B cell (primary cell): ENCODE data around the gene SCARB1. TPM values are rescaled to one million over a fixed set of nuclear protein-coding genes. Genes with fewer than 3 reads are reported as not detected.

Experiments used
- ATAC-seq: fragments of 200-7000 bp; cut with Tn5 transposase; one replicate; pipeline ENCODE4 v1.10.0; 2021; ENCODE audit warnings: low read depth, mild to moderate bottlenecking, moderate number of reproducible peaks, moderate library complexity
- CTCF ChIA-PET: fragments of 350-600 bp; sonication (Branson Sonifier 250); formaldehyde crosslinking; loops from one replicate; lab custom pipeline; 2021; ENCODE audit warnings: antibody characterized with exemption, inconsistent platforms; lab: Charles Lee
- POLR2A ChIA-PET: fragments of 350-600 bp; sonication (Branson Sonifier 250); formaldehyde crosslinking; loops from one replicate; lab custom pipeline; 2021; ENCODE audit warnings: antibody characterized with exemption; lab: Charles Lee
- DNase-seq: peaks from one replicate; pipeline ENCODE4 v3.0.0; 2013
- H2AFZ ChIP-seq: 2 replicates; pipeline ENCODE4 v1.6.1; 2012; ENCODE audit warnings: mild to moderate bottlenecking, low read depth, low read length; ENCODE audit not compliant: insufficient read depth, poor library complexity, severe bottlenecking
- H3K27ac ChIP-seq, 2 donors: 1 replicate in 1 of 2; 2 replicates in 1 of 2; pipeline ENCODE4 v1.5.1; 2012 to 2013; ENCODE audit warnings: low read length in 2 of 2, mild to moderate bottlenecking in 2 of 2, moderate library complexity in 1 of 2
- H3K27me3 ChIP-seq, 4 experiments: fragments of 200-600 bp in 1 of 4; sonication (generic) in 1 of 4; replicated peaks in 1 of 4; 1 replicate in 2 of 4; 2 replicates in 2 of 4; pipeline versions ENCODE4 v1.6.1 to v1.7.0; 2013 to 2016; ENCODE audit warnings: low read length in 3 of 4, mild to moderate bottlenecking in 2 of 4, mixed read lengths in 1 of 4, moderate library complexity in 1 of 4; ENCODE audit not compliant: insufficient read depth in 4 of 4, control insufficient read depth in 3 of 4; ENCODE audit errors: control extremely low read depth in 1 of 4
- H3K36me3 ChIP-seq, 2 experiments: replicated peaks in 1 of 2; 1 replicate in 1 of 2; 2 replicates in 1 of 2; pipeline versions ENCODE4 v1.6.1 to v1.7.1; 2013; ENCODE audit warnings: low read length in 1 of 2; ENCODE audit not compliant: insufficient read depth in 2 of 2, control insufficient read depth in 1 of 2; ENCODE audit errors: control extremely low read depth in 1 of 2, extremely low read depth in 1 of 2
- H3K4me1 ChIP-seq, 2 donors: fragments of 200-600 bp in 1 of 2; sonication (generic) in 1 of 2; 1 replicate in 1 of 2; 2 replicates in 1 of 2; pipeline versions ENCODE4 v1.5.1 to v1.6.1; 2013 to 2017; ENCODE audit warnings: low read length in 2 of 2; ENCODE audit not compliant: control insufficient read depth in 2 of 2, insufficient read depth in 2 of 2
- H3K4me2 ChIP-seq: replicated peaks from 2 replicates; pipeline ENCODE3; 2012; ENCODE audit warnings: mild to moderate bottlenecking, low read depth, low read length; ENCODE audit not compliant: poor library complexity, severe bottlenecking
- H3K4me3 ChIP-seq, 5 experiments: fragments of 200-600 bp in 1 of 5; sonication (generic) in 1 of 5; 1 replicate in 3 of 5; 2 replicates in 2 of 5; pipeline versions ENCODE4 v1.5.1 to v1.7.0; 2011 to 2016; ENCODE audit warnings: low read length in 4 of 5, mild to moderate bottlenecking in 4 of 5, low read depth in 2 of 5, control low read depth in 1 of 5, moderate library complexity in 1 of 5; ENCODE audit not compliant: insufficient read depth in 1 of 5; ENCODE audit errors: control extremely low read depth in 1 of 5, extremely low read depth in 1 of 5
- H3K79me2 ChIP-seq: fragments of 200-600 bp; sonication (generic); one replicate; pipeline ENCODE4 v1.6.0; 2016; ENCODE audit warnings: low read length; ENCODE audit not compliant: control insufficient read depth, insufficient read depth
- H3K9ac ChIP-seq: fragments of 200-600 bp; sonication (generic); 2 replicates; pipeline ENCODE4 v1.6.1; 2017; ENCODE audit warnings: mild to moderate bottlenecking, low read length, moderate library complexity
- H3K9me3 ChIP-seq, 3 donors: one replicate each; pipeline versions ENCODE4 v1.6.1 to v1.7.1; 2013; ENCODE audit warnings: low read length in 2 of 3; ENCODE audit not compliant: control insufficient read depth in 2 of 3, insufficient read depth in 1 of 3; ENCODE audit errors: control extremely low read depth in 1 of 3
- H4K20me1 ChIP-seq: 2 replicates; pipeline ENCODE4 v1.6.0; 2012; ENCODE audit warnings: mild to moderate bottlenecking, low read length; ENCODE audit not compliant: insufficient read depth, control insufficient read depth, poor library complexity, severe bottlenecking
- H3K27ac Mint-ChIP-seq: one replicate; pipeline ENCODE4 v1.8.0; 2021; ENCODE audit warnings: mixed read lengths
- H3K27me3 Mint-ChIP-seq: one replicate; pipeline ENCODE4 v1.8.0; 2021; ENCODE audit warnings: mixed read lengths
- H3K4me1 Mint-ChIP-seq: one replicate; pipeline ENCODE4 v1.8.0; 2021; ENCODE audit warnings: mixed read lengths
- H3K4me3 Mint-ChIP-seq: one replicate; pipeline ENCODE4 v1.8.0; 2021; ENCODE audit warnings: mixed read lengths
- H3K9me3 Mint-ChIP-seq: one replicate; pipeline ENCODE4 v1.8.0; 2022; ENCODE audit warnings: mixed read lengths; ENCODE audit not compliant: insufficient read depth
- EZH2 ChIP-seq: IDR thresholded peaks from 2 replicates; pipeline ENCODE4 v1.6.1; 2012; ENCODE audit warnings: borderline replicate concordance, low read depth, mild to moderate bottlenecking, moderate library complexity, low read length; ENCODE audit not compliant: insufficient read depth, poor library complexity, severe bottlenecking
- WGBS: methylation state at CpG from one replicate; pipeline ENCODE4 v1.1.5; 2013; ENCODE audit warnings: missing lambda C conversion rate; ENCODE audit not compliant: insufficient coverage; 5-methylcytosine and 5-hydroxymethylcytosine counted together
- intact Hi-C: fragments of 100-400 bp; cut with micrococcal nuclease; formaldehyde crosslinking; loops from one replicate; pipeline ENCODE4 v1.10.0; 2022
- polyA plus RNA-seq: library from polyadenylated mRNA; depleted of rRNA; stranded (reverse); fragments of >200 nt; gene quantifications from 2 replicates; pipeline ENCODE4 v1.2.3, GENCODE V29; 2012
- total RNA-seq, 2 donors: library from RNA; stranded (reverse); fragments of 120-200 nt in 1 of 2; gene quantifications; 1 replicate in 1 of 2; 2 replicates in 1 of 2; pipeline versions ENCODE4 v1.2.3 to v1.2.4, GENCODE V29; 2013 to 2022
- TF ChIP-seq, protein P1 (sequence below): fragments of 200-600 bp; IDR thresholded peaks from one replicate; pipeline ENCODE4 v1.8.0; 2022; ENCODE audit warnings: antibody characterized with exemption, mild to moderate bottlenecking

Gene SCARB1
- total and polyA plus RNA-seq, 2 donors (not counting 1 experiment from before 2014, with no cell fraction given) = 26.8 to 30.7 TPM

DNA sequence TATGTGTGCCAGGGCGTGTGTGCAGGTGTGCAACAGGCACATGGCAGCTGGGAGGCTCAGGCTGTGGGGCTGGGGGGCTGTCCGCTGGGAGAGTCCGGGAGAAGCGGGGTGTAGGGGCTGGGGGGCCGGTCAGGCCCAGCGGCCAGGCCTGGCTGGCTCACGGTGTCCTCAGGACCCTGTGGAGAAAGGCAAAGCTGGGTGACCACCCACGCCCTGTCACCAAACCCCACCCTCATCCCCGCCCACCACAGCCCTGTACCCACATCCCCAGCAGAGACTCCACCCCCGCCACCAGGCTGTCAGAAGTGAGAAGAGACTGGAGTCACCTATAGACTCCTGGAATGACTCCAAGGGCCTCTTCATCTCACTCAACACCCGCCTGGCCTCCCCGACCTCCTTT, 85.3 kb downstream of the SCARB1 start:
- Histone ChIP-seq H3K4me2 (no peak overlapping the region), H4K20me1 (no peaks in the 10 kb centered on the region), H3K36me3 (no peaks in the 10 kb centered on the region), H3K79me2 (no peaks in the 10 kb centered on the region), H3K27ac (no peak overlapping the region), H3K4me3 (no peak overlapping the region), H3K4me1 (peaks cover 32 to 40% of the 10 kb centered on the region in 2 donors), H2AFZ (no peak overlapping the region), H3K9me3 (peaks cover 0 to 3% (median 0%) of the 10 kb centered on the region in 3 donors), H3K9ac (no peak overlapping the region), H3K27me3 (no peaks in the 10 kb centered on the region)
- H3K4me3 Mint-ChIP-seq = no peak overlapping the region
- no peak overlapping the region for H3K27ac Mint-ChIP-seq
- ATAC-seq (no peak), DNase-seq (no peak)
- H3K9me3 Mint-ChIP-seq = no peaks in the 10 kb centered on the region
- CTCF ChIA-PET = no interaction called here
- WGBS = 90% methylated on average over 5 of the region's 12 CpGs
- POLR2A ChIA-PET = no interaction called here
- TF ChIP-seq, protein P1, sequence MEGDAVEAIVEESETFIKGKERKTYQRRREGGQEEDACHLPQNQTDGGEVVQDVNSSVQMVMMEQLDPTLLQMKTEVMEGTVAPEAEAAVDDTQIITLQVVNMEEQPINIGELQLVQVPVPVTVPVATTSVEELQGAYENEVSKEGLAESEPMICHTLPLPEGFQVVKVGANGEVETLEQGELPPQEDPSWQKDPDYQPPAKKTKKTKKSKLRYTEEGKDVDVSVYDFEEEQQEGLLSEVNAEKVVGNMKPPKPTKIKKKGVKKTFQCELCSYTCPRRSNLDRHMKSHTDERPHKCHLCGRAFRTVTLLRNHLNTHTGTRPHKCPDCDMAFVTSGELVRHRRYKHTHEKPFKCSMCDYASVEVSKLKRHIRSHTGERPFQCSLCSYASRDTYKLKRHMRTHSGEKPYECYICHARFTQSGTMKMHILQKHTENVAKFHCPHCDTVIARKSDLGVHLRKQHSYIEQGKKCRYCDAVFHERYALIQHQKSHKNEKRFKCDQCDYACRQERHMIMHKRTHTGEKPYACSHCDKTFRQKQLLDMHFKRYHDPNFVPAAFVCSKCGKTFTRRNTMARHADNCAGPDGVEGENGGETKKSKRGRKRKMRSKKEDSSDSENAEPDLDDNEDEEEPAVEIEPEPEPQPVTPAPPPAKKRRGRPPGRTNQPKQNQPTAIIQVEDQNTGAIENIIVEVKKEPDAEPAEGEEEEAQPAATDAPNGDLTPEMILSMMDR = no peak
- TF ChIP-seq EZH2 = no peak
- no peaks in the 10 kb centered on the region for H3K27me3 Mint-ChIP-seq
- peaks cover 36% of the 10 kb centered on the region for H3K4me1 Mint-ChIP-seq
- intact Hi-C loops = no loop called here

DNA sequence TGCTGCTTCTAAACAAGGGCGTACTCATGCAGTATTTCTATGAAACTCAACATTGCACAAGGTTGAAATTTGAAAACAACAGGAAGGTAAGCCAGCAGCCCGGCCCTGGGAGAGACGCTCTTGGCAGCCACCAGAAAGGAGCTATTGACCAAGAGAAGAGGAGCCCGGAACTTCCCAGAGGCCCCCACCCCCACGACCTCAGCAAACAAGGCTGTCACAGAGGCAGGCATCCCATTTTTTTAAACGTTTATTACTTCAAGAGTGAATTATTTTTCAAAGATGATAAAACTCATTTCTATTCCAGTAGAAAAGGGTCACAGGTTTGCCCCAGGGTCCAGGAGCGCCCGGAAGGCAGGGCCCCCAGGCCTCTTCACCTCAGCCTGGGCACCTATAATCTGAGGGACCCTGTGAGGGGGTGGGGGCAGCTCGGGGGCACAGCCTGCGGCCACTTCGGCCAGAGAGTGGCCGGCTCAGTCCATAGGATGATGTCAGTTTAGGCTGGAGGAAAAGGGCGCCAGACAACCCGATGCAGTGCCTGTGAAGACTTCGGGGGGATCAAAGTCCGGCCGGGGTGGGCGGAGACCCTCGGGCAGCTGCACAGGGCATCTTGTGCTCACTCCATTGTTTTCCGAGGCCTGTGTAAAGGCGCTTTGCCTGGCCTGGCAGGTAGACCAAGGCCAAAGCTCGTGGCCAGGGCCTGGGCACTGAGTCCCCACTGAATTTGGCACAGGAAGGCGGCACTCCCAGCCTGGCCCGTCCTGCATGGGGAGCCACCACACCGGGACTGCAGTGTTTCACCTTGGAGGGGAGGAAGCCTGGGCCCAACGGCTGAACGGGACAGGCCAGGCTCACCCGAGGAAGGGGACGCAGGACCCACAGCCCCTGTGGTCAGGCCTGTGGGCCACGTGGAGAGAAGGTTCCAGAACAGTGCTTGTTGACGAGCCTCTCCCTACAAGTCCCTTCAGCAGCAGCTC, 86.0 kb downstream of the SCARB1 start:
- WGBS = 97% methylated on average over 23 of the region's 31 CpGs
- intact Hi-C loops = no loop called here
- no peak overlapping the region for H3K27ac Mint-ChIP-seq
- H3K4me3 Mint-ChIP-seq = no peak overlapping the region
- Histone ChIP-seq H3K27me3 (no peaks in the 10 kb centered on the region), H3K9me3 (peaks cover 0 to 3% (median 0%) of the 10 kb centered on the region in 3 donors), H3K4me3 (no peak overlapping the region), H3K27ac (no peak overlapping the region), H2AFZ (no peak overlapping the region), H3K36me3 (no peaks in the 10 kb centered on the region), H3K79me2 (no peaks in the 10 kb centered on the region), H3K9ac (no peak overlapping the region), H3K4me2 (no peak overlapping the region), H4K20me1 (no peaks in the 10 kb centered on the region), H3K4me1 (peaks cover 29 to 35% of the 10 kb centered on the region in 2 donors)
- TF ChIP-seq, protein P1 = no peak
- no peak for TF ChIP-seq EZH2
- DNase-seq (no peak), ATAC-seq (no peak)
- H3K9me3 Mint-ChIP-seq = no peaks in the 10 kb centered on the region
- H3K4me1 Mint-ChIP-seq = peaks cover 35% of the 10 kb centered on the region
- POLR2A ChIA-PET = no interaction called here
- peaks cover 2% of the 10 kb centered on the region for H3K27me3 Mint-ChIP-seq
- CTCF ChIA-PET = interaction anchor here (0.7 to 1.4 kb wide), 2 partner anchors 13 to 745 kb away, joined by 3 read pairs; no protein-coding TSS in a partner anchor
